NCI-H2107 (cell line): ENCODE measurements around the gene NR4A1.

ENCODE experiments used
- DNase-seq: peaks from one replicate; lab custom pipeline; 2025; lab: John Stamatoyannopoulos, UW

NR4A1 gene

DNA sequence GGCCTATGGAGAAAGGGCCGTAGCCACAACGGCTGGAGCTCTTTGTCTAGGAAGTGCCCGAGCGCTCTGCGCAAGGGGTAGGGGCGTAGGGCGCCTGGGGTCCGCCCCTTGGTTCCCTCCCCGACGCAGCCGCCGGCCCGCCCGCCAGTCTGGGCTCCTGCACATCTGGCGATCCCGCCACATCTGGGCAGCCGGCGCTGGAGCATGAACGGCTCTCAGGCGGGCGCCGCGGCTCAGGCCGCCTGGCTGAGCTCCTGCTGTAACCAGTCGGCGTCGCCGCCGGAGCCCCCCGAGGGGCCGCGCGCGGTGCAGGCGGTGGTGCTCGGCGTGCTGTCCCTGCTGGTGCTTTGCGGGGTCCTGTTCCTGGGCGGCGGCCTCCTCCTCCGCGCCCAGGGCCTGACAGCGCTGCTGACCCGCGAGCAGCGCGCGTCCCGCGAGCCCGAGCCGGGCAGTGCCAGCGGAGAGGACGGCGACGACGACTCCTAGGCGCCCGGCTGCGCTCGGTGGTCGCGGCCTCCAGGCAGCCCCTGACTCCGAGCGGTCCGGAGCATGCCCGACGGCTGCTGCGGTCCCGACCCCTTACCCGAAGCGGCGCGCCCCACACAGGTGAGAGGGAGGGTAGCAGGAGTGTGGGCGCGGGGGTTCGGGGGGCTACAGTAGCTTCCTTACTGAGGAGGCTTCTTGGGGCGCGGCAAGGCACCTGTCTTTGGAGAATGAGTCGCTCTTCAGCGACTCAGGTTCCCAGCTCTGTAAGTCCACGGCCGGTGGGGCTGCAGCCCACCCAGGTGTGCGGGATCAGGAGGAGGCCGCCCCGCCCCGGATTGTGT, 28.5 kb downstream of the NR4A1 start, which contains the start of gene SMIM41:
Gene SMIM41 (plus strand): TSS at position 129 of the 827 bp plus-strand sequence. CDS start 76 bp downstream, at position 205.
- DNase-seq = no peak

DNA sequence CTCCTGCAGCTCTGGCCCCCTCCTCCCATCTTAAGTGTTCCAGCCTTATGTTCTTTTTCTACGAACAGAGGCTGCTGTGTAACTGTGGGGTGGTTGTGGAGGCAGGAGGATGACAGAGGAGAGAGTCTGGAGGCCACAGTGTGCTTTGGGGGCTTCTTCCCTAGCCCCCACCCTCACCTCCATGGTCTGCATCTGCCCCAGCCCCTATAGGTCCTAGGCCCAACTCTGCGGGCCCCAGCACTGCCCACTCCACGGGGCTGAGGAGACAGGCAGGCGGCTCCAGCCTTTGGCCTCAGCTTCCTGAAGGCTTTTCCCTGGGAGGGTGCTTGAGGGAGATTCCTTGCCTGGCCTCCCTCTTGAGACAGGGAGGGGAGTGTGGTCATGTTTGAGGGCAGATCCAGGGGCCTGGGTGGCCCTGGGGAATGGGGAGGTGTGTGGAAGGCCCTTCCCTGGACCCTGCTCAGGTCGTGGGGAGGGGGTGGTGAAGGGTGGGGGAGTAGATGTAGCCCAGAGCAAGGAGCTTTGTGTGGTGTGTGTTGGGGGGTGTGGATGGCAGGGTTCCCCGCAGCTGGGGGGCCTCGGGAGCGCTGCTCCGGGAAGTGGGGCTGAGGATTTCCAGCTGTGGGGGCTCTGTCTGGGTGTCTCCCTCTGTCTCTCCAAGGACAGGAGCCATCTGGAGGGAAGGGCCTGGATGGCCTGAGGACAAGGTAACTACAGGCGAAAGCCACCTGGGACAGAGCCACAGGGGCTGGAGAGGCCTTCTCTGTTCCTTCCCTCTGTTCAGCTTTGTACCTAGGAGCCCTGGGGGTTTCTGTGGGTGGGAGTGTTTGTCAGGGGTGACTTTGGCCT, 29.4 kb downstream of the NR4A1 start:
- DNase-seq = no peak

DNA sequence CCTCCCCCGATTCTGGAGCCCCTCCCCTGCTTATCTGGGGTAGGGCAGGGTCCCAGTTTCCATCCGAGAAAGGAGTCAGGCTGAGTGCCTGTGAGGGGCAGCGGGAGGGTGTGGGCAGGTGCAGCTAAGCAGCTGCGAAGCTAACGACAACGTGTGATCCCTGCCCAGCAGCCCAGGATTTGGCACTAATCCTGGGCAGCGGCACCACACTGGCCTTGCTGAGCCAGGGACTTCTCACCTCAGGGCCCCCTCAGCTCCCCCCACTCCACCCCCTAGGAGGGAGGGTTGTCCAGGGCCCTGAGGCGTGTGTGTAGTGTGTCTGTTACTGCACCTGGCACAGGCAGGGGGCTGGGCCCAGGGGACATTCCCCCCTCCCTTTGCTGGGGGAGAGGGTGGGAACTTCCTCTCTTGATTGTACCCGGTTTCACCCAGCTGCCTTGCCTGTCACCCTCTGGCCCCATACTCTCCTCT, 30.1 kb downstream of the NR4A1 start:
- peak; percentile 67 for DNase-seq

DNA sequence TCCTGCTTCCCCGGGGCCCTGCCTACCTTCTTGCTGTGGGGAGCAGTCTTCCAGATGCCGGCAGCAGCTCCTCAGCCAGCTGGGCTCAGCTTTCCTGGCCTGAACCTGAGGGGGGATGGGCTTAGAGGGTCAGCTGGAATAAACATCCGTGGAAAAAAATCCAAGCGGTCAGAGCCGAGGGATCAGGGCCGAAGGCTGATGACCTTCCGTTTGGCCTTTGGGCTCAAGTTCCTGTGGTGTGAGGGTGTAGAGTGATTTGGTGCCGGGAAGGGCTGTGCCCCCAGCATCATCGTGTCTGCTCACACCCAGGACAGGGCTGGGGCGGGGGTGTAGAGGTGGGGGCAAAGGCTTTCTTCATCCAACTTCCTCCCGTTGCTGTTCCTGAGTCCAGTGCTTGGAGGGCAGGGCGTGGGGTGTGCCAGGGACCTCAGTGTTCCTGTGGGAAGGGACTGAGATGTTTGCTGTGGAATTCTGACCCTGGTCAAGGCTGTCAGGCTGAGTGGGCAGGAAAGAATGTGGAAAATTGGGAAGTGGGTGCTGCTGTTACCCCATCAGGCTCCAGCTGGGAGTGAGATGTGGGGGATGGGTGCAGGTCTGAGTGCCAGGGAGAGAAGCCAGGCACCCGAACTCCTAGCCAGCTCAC, 30.9 kb downstream of the NR4A1 start:
- DNase-seq = no peak

DNA sequence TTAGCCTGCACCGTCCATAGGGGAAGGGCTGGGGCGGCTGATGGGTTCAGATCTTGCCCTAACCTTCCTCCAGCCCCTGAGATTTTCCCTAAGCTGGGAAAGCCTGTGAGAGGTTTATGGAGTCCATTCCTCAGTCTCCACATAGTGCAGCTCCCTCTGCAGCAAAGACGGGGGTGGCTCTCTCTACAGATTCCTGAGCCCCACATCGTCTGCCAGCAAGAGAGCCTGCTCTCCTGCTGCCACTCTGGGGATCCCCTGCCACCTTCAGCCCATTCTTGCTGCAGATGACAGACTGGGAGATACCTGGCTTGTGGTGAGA, 31.4 kb downstream of the NR4A1 start:
- DNase-seq = no peak

DNA sequence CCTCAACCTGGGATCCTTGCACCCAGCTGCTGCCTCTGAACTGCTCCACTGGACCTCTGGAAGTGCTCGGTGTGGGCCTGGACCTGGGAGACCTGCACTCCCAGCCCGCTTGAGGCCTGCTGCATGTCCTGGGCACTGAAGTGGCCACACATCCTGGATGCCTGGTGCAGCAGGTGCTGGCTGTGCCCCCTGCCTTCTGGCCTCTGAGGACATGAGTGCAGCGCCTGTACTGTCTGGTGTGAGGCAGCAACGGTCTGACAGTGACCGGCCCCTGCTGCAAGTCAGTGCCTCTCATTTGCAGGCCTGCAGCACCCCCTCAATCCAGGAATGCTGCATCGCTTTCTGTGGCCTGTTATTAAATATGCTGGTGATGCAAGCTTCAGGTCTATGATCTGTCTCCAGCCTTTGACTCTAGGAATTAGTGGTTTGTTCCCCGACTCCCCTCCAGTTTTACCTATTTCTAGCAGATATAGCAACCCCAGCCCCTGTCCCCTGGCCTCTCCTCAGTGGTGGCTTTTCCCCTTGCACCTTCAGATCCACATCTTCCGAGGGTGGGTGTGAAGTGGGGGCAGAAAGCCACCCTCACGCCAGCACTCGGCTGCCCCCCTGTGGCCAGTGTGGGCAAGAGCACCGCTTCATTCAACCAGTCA, 31.9 kb downstream of the NR4A1 start:
- DNase-seq = peak; percentile 86

DNA sequence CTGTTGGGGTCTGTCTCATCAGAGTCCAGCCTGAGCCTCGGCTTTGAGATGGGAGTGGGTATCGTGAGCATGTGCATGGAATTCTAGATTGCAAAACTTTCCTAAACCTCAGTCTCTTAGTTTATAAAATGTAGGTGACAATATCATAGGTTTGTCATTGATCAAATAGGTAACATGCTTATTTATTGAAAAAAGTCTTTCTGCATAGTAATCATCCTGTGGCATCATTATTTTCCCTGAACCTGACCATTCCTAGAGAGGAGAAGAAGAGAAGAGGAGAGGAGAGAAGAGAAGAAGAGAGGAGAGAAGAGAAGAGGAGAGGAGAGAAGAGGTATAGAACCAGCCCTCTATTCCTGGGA, 32.4 kb downstream of the NR4A1 start:
- no peak for DNase-seq

DNA sequence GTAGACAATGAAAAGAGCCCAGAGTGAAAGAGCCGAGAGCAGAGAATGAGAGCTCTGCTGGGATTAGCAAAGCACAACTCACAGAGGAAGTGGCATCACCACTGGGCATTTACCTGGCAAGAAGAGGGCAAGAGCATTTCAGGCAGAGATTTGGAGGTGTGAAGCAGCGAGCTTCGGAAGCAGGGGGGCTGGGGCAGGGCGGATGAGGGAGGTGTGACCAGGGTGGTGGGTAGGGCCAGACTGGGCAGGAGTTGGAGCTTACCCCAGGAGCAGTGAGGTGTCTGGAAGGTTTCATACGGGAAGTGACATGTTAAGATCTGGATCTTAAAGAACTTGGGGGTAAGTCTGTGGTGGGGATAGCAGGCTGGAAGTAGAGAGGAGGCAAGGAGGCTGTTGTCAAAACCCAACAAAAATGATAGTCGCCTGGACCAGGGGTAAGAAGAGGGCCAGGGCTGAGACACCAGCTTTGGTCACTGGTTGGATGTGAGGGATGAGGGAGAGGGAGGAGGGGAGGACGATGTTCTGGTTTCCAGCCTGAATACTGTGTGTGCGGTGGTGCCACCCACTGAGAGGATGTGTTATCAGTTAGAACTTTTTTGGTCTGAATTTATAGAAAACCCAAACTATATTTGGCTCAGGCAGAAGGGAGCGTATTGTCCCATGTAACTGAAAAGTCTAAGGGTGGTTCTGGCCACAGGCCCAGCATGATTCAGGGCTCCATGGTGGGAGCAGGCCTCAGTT, 33.4 kb downstream of the NR4A1 start:
- DNase-seq = no peak

DNA sequence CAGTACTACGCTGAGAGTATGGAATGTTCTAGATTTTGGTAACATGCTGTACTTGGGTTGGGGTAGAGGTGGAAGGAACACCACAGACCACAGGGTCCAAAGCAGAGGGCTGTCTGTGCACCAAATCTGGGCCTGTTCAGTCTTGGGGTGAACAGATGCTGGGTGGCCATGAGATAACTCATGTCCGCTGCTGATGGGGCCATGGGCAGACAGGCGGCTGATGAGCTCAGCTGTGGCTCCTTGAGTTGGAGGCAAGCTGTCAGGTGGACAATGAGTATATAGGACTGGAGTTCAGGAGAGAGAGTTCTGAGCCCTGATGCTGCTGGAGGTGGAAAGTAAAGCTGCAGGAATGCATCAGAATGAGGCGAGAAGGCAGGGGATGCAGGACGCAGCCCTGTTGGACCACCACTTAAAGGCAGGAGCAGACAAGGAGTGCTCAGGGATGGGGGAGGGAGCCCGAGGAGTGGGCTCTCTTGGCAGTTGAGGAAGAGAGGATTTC, 34.5 kb downstream of the NR4A1 start:
- no peak for DNase-seq

DNA sequence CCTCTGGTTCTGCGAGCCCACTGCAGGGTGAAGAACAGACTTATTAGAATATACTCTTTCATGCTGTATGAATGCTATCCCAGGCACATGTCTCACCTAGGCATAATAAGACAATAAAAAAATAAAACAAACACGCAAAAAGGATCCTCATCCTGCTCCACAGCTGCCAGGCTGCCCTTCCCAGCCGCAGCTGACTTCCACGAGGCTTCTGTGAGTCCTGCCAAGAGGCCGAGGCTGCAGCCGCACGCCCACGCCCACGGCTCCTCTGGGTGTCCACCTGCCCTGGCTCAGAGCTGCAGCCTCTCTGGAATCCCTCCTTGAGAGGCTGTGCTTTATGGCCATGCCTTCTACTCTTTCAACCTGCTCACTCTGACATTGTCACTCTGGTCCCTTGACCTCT, 35.1 kb downstream of the NR4A1 start:
- DNase-seq = no peak

DNA sequence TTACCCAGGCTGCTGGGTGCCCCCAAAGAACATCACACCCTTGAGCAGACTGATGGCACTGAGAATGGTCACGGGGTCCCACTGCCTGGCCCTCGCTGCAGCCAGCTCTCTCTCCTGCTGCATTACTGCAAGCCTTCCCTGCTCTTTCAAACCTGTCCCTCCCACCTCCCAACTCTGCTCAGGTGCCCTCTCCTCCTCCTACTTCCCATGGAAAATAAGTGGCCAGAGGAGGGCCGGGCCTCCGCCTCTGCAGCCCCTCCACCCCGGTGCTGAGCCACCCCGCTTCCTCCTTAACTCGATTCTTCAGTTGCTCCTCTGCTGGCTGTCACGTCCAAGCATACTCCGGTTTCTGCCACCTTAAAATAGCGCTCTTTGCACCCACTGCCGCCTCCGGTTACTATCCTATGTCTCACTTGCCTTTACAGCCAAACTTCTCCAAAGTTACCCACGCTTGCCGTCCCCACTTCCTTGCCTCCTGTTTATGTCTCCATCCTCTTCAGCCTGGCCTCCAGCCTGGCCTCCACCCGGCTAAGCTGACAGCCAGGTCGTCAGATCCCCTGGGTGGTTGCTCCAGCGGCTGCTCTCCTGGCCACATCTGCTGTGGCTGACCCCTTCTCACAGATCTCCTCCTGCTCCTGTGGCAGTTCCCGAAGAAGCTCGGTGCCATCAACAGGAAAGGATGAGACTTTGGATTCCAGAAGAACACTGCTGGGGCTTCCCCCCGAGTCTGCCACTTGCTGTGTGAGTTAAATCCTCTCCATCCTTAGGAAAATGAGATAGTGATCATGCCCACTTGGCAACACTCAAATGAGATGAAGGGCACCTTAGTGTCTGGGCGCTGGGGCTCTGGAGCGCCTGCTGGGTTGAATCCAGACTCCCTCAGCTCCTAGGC, 35.9 kb downstream of the NR4A1 start:
- no peak for DNase-seq

DNA sequence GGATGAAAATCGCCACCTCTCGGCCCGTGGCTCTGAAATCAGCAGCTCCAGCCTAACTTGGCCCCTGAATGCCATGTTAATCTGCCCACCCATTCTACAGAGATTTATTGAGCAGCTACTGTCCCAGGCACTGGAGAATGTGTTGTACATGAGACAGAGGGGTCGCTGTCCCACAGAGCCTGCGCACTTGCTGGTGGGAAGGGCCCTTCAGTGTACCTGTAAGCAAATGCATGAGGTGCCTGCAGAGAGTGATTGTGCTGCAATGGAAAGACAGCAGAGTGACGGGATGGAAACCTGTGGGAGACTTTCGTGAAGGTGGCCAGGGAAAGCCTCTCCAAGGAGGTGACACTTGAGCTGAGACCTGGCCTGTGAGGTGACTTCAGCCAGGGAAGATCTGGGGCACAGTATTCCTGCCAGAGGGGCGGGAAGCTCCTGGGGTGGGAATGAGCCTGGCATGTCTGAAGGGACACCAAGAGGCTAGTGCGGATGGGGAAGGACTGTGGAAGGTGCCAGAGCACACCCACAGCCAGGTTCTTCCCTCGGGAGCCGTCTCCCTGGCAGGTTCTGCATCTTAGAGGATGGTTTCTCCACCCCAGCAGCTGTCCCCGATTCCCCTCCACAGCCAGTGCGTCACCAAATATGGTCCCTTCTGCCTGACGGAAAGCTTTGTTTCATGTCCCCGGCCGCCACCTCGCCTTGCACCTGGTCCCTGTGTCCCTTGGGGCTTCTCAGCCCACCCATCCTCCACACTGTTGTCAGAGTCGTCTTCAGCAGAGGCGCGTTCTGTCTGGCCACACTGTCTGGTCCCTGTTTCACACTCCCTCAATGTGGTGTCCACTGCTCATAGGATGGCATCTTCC, 36.9 kb downstream of the NR4A1 start:
- DNase-seq = peak; percentile 71

DNA sequence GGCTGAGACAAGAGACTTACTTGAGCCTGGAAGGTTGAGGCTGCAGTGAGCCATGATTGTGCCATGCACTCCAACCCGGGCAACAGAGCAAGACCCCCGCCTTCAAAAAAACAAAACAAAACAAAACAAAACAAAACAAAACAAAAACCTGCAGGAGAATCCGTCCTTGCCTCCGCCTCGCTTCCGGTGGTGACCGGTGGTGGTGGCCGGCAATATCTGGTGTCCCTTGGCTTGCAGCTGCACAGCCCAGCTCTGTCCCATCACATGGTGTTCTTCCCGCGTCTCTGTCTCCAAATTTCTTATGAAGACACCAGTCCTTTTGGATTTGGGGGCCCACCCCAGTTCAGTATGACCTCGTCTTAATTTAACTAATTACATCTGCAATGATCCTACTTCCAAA, 38.2 kb downstream of the NR4A1 start:
- DNase-seq = no peak

DNA sequence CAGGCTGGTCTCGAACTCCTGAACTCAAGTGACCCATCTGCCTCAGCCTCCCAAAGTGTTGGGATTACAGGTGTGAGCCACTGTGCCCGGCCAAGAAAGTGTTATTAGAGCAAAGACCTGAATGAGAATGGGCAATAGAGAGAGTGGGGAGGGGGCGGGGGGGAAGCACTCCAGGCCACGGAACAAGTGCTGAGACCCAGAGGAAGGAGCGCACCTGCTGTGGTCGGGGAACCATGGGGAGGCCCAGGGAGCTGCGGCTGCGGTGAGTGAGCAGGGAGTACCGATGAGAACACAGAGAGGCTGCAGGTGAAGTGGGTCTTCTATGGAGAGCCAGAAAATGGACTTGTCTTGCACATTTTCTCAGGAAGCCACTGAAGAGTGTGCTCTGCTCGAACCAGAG, 39.0 kb downstream of the NR4A1 start:
- DNase-seq = peak; percentile 88

DNA sequence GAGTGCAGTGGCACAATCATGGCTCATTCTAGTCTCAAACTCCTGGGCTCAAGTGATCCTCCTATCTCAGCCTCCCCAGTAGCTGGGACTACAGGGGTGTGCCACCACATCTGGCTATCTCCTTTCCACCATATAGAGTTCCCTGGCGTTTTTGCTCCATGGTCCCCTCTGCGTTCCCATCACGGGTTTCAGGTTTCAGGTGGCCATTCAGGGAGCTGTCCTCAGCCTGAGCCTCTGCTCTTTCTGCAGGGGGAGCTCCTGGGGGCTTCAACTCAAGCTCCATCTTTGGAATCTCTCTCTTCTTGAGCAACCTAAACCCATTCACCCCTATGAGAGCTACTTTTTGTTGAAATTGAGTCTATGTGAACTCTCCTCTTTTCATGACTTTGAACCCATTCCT, 39.8 kb downstream of the NR4A1 start:
- DNase-seq = no peak

DNA sequence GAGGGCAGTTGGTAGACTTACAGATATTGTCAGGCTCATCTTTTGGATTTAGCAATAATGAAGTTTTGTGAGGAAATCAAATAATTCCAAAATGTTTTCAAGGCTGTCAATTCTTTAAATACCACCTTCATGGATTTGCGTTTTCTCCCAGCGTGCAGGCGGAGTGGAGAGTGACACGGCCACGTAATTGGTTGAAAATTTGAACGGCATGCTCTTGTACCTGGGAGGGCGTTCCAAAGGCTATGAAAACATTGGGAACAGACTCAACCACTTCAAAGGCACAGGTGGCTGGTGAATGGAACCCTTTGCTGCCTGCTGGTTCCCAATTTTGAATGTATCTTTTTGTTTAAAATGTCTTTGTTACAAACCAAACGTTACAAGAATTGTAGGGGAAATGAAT, 40.6 kb downstream of the NR4A1 start:
- DNase-seq = peak; percentile 70

DNA sequence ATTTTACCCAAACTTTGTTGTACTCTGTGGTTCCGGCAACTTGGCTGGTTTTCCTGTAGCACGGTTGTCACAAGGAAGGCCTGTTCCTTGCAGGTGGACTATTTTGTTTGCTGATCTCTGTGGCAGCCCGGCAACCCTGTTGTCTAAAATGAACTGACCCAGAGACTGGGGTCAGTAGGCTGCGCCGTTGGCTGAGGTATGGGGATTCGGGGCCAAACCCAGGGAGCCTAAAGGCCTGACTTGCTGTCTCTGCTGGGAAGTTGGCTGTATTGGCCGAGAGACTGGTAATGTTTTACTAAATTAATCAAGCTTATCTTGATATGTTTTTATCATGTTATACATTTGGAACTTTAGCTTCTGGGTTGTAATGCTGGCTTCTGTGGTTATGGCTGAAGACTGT, 42.1 kb downstream of the NR4A1 start:
- DNase-seq = no peak

DNA sequence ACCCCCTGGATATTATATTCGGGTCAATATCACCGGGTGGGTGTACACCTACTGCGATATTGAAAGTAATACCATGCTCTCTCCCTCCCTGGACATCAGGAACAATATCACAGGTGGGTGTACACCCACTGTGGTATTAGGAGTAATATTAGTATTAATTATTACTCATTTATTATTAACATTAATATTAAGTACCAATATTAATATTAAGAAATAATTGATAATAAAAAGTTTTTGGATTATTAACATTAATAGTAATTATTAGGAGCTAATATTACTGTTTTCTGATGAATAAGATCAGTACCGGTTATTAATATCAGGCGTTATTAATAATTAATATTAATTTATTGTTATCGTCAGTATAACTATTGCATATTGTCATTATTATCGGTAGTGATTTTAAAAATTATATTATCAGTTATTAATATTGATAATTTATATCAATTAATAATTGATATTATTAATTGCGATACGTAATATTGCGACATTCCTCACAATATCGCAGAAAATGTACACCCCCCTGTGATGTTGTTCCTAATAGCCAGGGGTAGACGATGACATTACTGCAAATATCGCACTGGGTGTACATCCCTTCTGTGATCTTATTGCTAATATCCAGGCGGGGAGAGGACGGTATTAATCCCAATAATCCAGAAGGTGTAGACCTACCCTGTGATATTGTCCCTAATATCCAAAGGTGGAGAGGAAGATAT, 45.2 kb downstream of the NR4A1 start:
- no peak for DNase-seq
